Parathyroid adenoma (tissue), 2 donors: ENCODE results near the gene GSTA5.
A peak's percentile ranks its signal among the peaks of the same experiment; 100 is the strongest.
"Not testable (repeated sequence)": the region's sequence is repeated elsewhere in the genome, so short reads cannot be mapped to it uniquely, and the experiment has no call there.

Experiments used
- H2AFZ ChIP-seq: fragments of 300-600 bp; sonication (generic); one replicate; pipeline ENCODE4 v1.7.0; 2017; ENCODE audit warnings: antibody characterized with exemption, mild to moderate bottlenecking
- H3K27ac ChIP-seq: fragments of 300-600 bp; sonication (generic); one replicate; pipeline ENCODE4 v1.7.0; 2017
- H3K27me3 ChIP-seq: fragments of 300-600 bp; sonication (generic); one replicate; pipeline ENCODE4 v1.7.0; 2017; ENCODE audit warnings: low read length; ENCODE audit not compliant: control insufficient read depth, insufficient read depth
- H3K36me3 ChIP-seq: fragments of 300-600 bp; sonication (generic); one replicate; pipeline ENCODE4 v1.7.0; 2017; ENCODE audit warnings: low read length; ENCODE audit not compliant: control insufficient read depth, insufficient read depth
- H3K4me1 ChIP-seq: fragments of 300-600 bp; sonication (generic); one replicate; pipeline ENCODE4 v1.7.0; 2017; ENCODE audit warnings: control low read depth
- H3K4me2 ChIP-seq: fragments of 300-600 bp; sonication (generic); one replicate; pipeline ENCODE4 v1.7.0; 2017; ENCODE audit warnings: low read length
- H3K4me3 ChIP-seq: fragments of 300-600 bp; sonication (generic); one replicate; pipeline ENCODE4 v1.7.0; 2017; ENCODE audit warnings: low read depth, low read length
- H3K79me2 ChIP-seq: fragments of 300-600 bp; sonication (generic); one replicate; pipeline ENCODE4 v1.7.0; 2017; ENCODE audit warnings: control low read depth
- H3K9ac ChIP-seq: fragments of 300-600 bp; sonication (generic); one replicate; pipeline ENCODE4 v1.7.0; 2017; ENCODE audit warnings: mild to moderate bottlenecking
- H3K9me3 ChIP-seq: fragments of 300-600 bp; sonication (generic); one replicate; pipeline ENCODE4 v1.7.0; 2017; ENCODE audit warnings: low read length; ENCODE audit not compliant: control insufficient read depth
- CTCF ChIP-seq: fragments of 300-600 bp; sonication (generic); IDR thresholded peaks from one replicate; pipeline ENCODE4 v1.7.0; 2017; ENCODE audit warnings: antibody characterized with exemption, mild to moderate bottlenecking
- donor health status: primary hyperparathyroidism.

The GSTA5 gene

GRCh38 chr6:52821842-52822241 is 18.8 kb downstream of the GSTA5 start:
- Histone ChIP-seq H3K36me3 (no peaks in the 10 kb centered on the region), H3K79me2 (no peaks in the 10 kb centered on the region), H3K9ac (no peak overlapping the region), H3K4me2 (no peak overlapping the region), H2AFZ (no peak overlapping the region), H3K4me3 (no peak overlapping the region), H3K27ac (no peak overlapping the region), H3K4me1 (no peaks in the 10 kb centered on the region), H3K9me3 (no peaks in the 10 kb centered on the region), H3K27me3 (no peaks in the 10 kb centered on the region)
- no peak for TF ChIP-seq CTCF

GRCh38 chr6:52820198-52820597 is 20.4 kb downstream of the GSTA5 start:
- H3K9me3 ChIP-seq: no peaks in the 10 kb centered on the region
- H3K9ac ChIP-seq: no peak overlapping the region
- no peak overlapping the region for H2AFZ ChIP-seq
- no peaks in the 10 kb centered on the region for H3K36me3 ChIP-seq
- H3K79me2 ChIP-seq: no peaks in the 10 kb centered on the region
- no peaks in the 10 kb centered on the region for H3K4me1 ChIP-seq
- no peak overlapping the region for H3K4me2 ChIP-seq
- TF ChIP-seq CTCF: no peak
- H3K4me3 ChIP-seq: no peak overlapping the region
- no peaks in the 10 kb centered on the region for H3K27me3 ChIP-seq
- no peak overlapping the region for H3K27ac ChIP-seq

- no peaks in the 10 kb centered on the region for H3K36me3 ChIP-seq
- no peaks in the 10 kb centered on the region for H3K79me2 ChIP-seq
- H3K27me3 ChIP-seq: no peaks in the 10 kb centered on the region
- H3K4me1 ChIP-seq: no peaks in the 10 kb centered on the region
- no peak overlapping the region for H3K27ac ChIP-seq
- H2AFZ ChIP-seq: no peak overlapping the region
- H3K9ac ChIP-seq: no peak overlapping the region
- no peaks in the 10 kb centered on the region for H3K9me3 ChIP-seq
- H3K4me3 ChIP-seq: no peak overlapping the region
- H3K4me2 ChIP-seq: no peak overlapping the region
- peak; percentile 69 for TF ChIP-seq CTCF
These were observed 25.2 kb downstream of the GSTA5 start for GRCh38 chr6:52815167-52816092.

GRCh38 chr6:52814545-52814944 is 26.1 kb downstream of the GSTA5 start:
- H3K4me2 ChIP-seq, H3K4me1 ChIP-seq, H2AFZ ChIP-seq, H3K9me3 ChIP-seq, H3K27me3 ChIP-seq, H3K9ac ChIP-seq, H3K36me3 ChIP-seq, H3K79me2 ChIP-seq, H3K4me3 ChIP-seq, H3K27ac ChIP-seq: not testable (repeated sequence)

- not testable (repeated sequence) for H2AFZ ChIP-seq, H3K79me2 ChIP-seq, H3K27ac ChIP-seq, H3K4me3 ChIP-seq, H3K27me3 ChIP-seq, H3K9me3 ChIP-seq, H3K4me2 ChIP-seq, H3K9ac ChIP-seq, H3K36me3 ChIP-seq, H3K4me1 ChIP-seq
These were observed 30.8 kb downstream of the GSTA5 start for GRCh38 chr6:52809777-52810176.
